ENCODE data around the gene PRR23B.

Gene PRR23B

GRCh38 chr3:139020868-139021234, at the start of gene PRR23B:
Gene PRR23B, minus strand, starts transcription at chr3:139020926. Its CDS starts 265 bp downstream, at chr3:139020661.
- Histone ChIP-seq H4K20me1 (ENCODE audit: insufficient read depth, low read length, poor library complexity, severe bottlenecking) (no peaks in the 10 kb centered on the region), H3F3A (ENCODE audit: low read depth) (no peaks in the 10 kb centered on the region), H3K4me3 (ENCODE audit: low read length, poor library complexity, severe bottlenecking) (no peak within 1 kb of the TSS), H3K4me2 (ENCODE audit: low read depth, low read length, poor library complexity, severe bottlenecking) (no peak within 1 kb of the TSS), H3K36me3 (ENCODE audit: insufficient read depth, low read length) (no peaks in the 10 kb centered on the region), H3K9me2 (replicated peaks; ENCODE audit: low read depth, low read length) (no peaks in the 10 kb centered on the region), H3K9ac (ENCODE audit: low read depth, low read length, poor library complexity, severe bottlenecking) (no peak within 1 kb of the TSS), H3K9me3 (ENCODE audit: insufficient read depth, low read depth, low read length) (no peaks in the 10 kb centered on the region), H2AFZ (ENCODE audit: low read length) (no peak within 1 kb of the TSS), H3K4me1 (ENCODE audit: insufficient read depth, low read length, poor library complexity, severe bottlenecking) (no peaks in the 10 kb centered on the region), H3K79me2 (ENCODE audit: insufficient read depth, low read length) (no peaks in the 10 kb centered on the region), H3K27me3 (ENCODE audit: insufficient read depth, low read length, poor library complexity, severe bottlenecking) (no peaks in the 10 kb centered on the region)
- peak; percentile 62 for TF ChIP-seq CTCF (conservative IDR thresholded peaks at IDR 0.05; ENCODE audit: low read length)
- TF ChIP-seq EZH2phosphoT487 (IDR thresholded peaks at IDR 0.05; ENCODE audit: borderline replicate concordance) = no peak

GRCh38 chr3:139062918-139063317, 42.2 kb upstream of the PRR23B start:
- Histone ChIP-seq H3K9me3 (ENCODE audit: insufficient read depth, low read depth, low read length) (no peaks in the 10 kb centered on the region), H3K36me3 (ENCODE audit: insufficient read depth, low read length) (no peaks in the 10 kb centered on the region), H2AFZ (ENCODE audit: low read length) (no peak overlapping the region), H3F3A (ENCODE audit: low read depth) (no peaks in the 10 kb centered on the region), H3K27me3 (ENCODE audit: insufficient read depth, low read length, poor library complexity, severe bottlenecking) (no peaks in the 10 kb centered on the region), H3K4me1 (ENCODE audit: insufficient read depth, low read length, poor library complexity, severe bottlenecking) (no peaks in the 10 kb centered on the region), H4K20me1 (ENCODE audit: insufficient read depth, low read length, poor library complexity, severe bottlenecking) (no peaks in the 10 kb centered on the region), H3K9me2 (replicated peaks; ENCODE audit: low read depth, low read length) (no peaks in the 10 kb centered on the region), H3K4me3 (ENCODE audit: low read length, poor library complexity, severe bottlenecking) (no peak overlapping the region), H3K9ac (ENCODE audit: low read depth, low read length, poor library complexity, severe bottlenecking) (no peak overlapping the region), H3K4me2 (ENCODE audit: low read depth, low read length, poor library complexity, severe bottlenecking) (no peak overlapping the region), H3K79me2 (ENCODE audit: insufficient read depth, low read length) (no peaks in the 10 kb centered on the region)
- TF ChIP-seq EZH2phosphoT487 (IDR thresholded peaks at IDR 0.05; ENCODE audit: borderline replicate concordance) = no peak
- TF ChIP-seq CTCF (conservative IDR thresholded peaks at IDR 0.05; ENCODE audit: low read length) = no peak

- H3K4me1 ChIP-seq (ENCODE audit: insufficient read depth, low read length, poor library complexity, severe bottlenecking) = no peaks in the 10 kb centered on the region
- no peaks in the 10 kb centered on the region for H3K9me2 ChIP-seq (replicated peaks; ENCODE audit: low read depth, low read length)
- no peak overlapping the region for H2AFZ ChIP-seq (ENCODE audit: low read length)
- H3K4me3 ChIP-seq (ENCODE audit: low read length, poor library complexity, severe bottlenecking) = no peak overlapping the region
- TF ChIP-seq CTCF (conservative IDR thresholded peaks at IDR 0.05; ENCODE audit: low read length) = no peak
- TF ChIP-seq EZH2phosphoT487 (IDR thresholded peaks at IDR 0.05; ENCODE audit: borderline replicate concordance) = no peak
- no peak overlapping the region for H3K4me2 ChIP-seq (ENCODE audit: low read depth, low read length, poor library complexity, severe bottlenecking)
- no peaks in the 10 kb centered on the region for H3F3A ChIP-seq (ENCODE audit: low read depth)
- H4K20me1 ChIP-seq (ENCODE audit: insufficient read depth, low read length, poor library complexity, severe bottlenecking) = no peaks in the 10 kb centered on the region
- H3K9me3 ChIP-seq (ENCODE audit: insufficient read depth, low read depth, low read length) = no peaks in the 10 kb centered on the region; the same call in 1 of the 2 replicates
- H3K9ac ChIP-seq (ENCODE audit: low read depth, low read length, poor library complexity, severe bottlenecking) = no peak overlapping the region
- no peaks in the 10 kb centered on the region for H3K27me3 ChIP-seq (ENCODE audit: insufficient read depth, low read length, poor library complexity, severe bottlenecking)
- H3K79me2 ChIP-seq (ENCODE audit: insufficient read depth, low read length) = no peaks in the 10 kb centered on the region
- no peaks in the 10 kb centered on the region for H3K36me3 ChIP-seq (ENCODE audit: insufficient read depth, low read length)
Observed at GRCh38 chr3:139052802-139053600, 32.3 kb upstream of the PRR23B start.

Measured in Loucy (cell line).